Gastrocnemius medialis (tissue), 4 donors: Measurements from ENCODE around the gene DUSP16.

Experiments
- CTCF ChIP-seq, 5 experiments: fragments of 450-650 bp in 3 of 5; fragments of 200-600 bp in 2 of 5; sonication (generic) in 2 of 5; IDR thresholded peaks in 4 of 5; conservative IDR thresholded peaks in 1 of 5; 1 replicate in 4 of 5; 2 replicates in 1 of 5; pipeline ENCODE4 v1.5.1; 2016 to 2019; ENCODE audit warnings: antibody characterized with exemption in 5 of 5, mild to moderate bottlenecking in 3 of 5, moderate library complexity in 3 of 5
- POLR2A ChIP-seq, 2 donors: fragments of 450-650 bp; IDR thresholded peaks; one replicate each; pipeline ENCODE4 v1.6.1; 2017; ENCODE audit warnings: antibody characterized with exemption in 2 of 2, mild to moderate bottlenecking in 2 of 2, moderate library complexity in 2 of 2

- TF ChIP-seq CTCF (IDR thresholded peaks at IDR 0.05 in 4 of 5, conservative IDR thresholded peaks at IDR 0.05 in 1 of 5) = no peak
- no peak for TF ChIP-seq POLR2A (IDR thresholded peaks at IDR 0.05)
These were observed 81.0 kb downstream of the DUSP16 start for GRCh38 chr12:12481631-12482030.
